A673 (cell line): ENCODE measurements around the gene OSBPL8. TPM values are rescaled to one million over a fixed set of nuclear protein-coding genes. Genes with fewer than 3 reads are reported as not detected.

Experiments used
- BruUV-seq: library from RNA; stranded (reverse); fragments of 400-500 nt; replicated peaks from 2 replicates; lab custom pipeline; 2021; lab: Mats Ljungman, UMichigan
- CTCF ChIA-PET: fragments of 300-600 bp; sonication (Branson Sonifier 250); formaldehyde crosslinking; loops from one replicate; lab custom pipeline; 2022; ENCODE audit warnings: antibody characterized with exemption; lab: Charles Lee
- POLR2A ChIA-PET: fragments of 300-600 bp; sonication (Branson Sonifier 250); formaldehyde crosslinking; loops from one replicate; lab custom pipeline; 2022; ENCODE audit warnings: antibody characterized with exemption; ENCODE audit not compliant: low non-redundant PET; lab: Charles Lee
- DNase-seq: peaks from one replicate; pipeline ENCODE4 v3.0.0-alpha.2; 2015; ENCODE audit warnings: low spot score
- H3K27ac ChIP-seq: fragments of 200-600 bp; sonication (generic); 2 replicates; pipeline ENCODE4 v1.5.1; 2016; ENCODE audit warnings: mixed run types, low read depth, mild to moderate bottlenecking, mixed read lengths, antibody characterized with exemption, low read length; ENCODE audit not compliant: poor library complexity, severe bottlenecking
- H3K27me3 ChIP-seq: fragments of 200-600 bp; sonication (generic); replicated peaks from 2 replicates; pipeline ENCODE4 v1.6.1; 2017; ENCODE audit warnings: mixed run types, low read depth, mild to moderate bottlenecking, mixed read lengths, antibody characterized with exemption, low read length; ENCODE audit not compliant: insufficient read depth, poor library complexity
- H3K36me3 ChIP-seq: fragments of 200-600 bp; sonication (generic); 2 replicates; pipeline ENCODE4 v1.6.1; 2016; ENCODE audit warnings: mixed run types, mild to moderate bottlenecking, mixed read lengths, antibody characterized with exemption, low read length; ENCODE audit not compliant: insufficient read depth, poor library complexity, severe bottlenecking
- H3K4me1 ChIP-seq: fragments of 200-600 bp; sonication (generic); 2 replicates; pipeline ENCODE4 v1.6.1; 2017; ENCODE audit warnings: mixed run types, mild to moderate bottlenecking, mixed read lengths, antibody characterized with exemption, low read length; ENCODE audit not compliant: insufficient read depth, poor library complexity, severe bottlenecking
- H3K4me3 ChIP-seq: fragments of 200-600 bp; sonication (generic); 2 replicates; pipeline ENCODE4 v1.5.1; 2016; ENCODE audit warnings: low read depth, mixed run types, mild to moderate bottlenecking, mixed read lengths, low read length; ENCODE audit not compliant: poor library complexity, severe bottlenecking
- H3K9me3 ChIP-seq: fragments of 200-600 bp; sonication (generic); 2 replicates; pipeline ENCODE4 v1.6.1; 2016; ENCODE audit warnings: mixed run types, low read depth, mild to moderate bottlenecking, mixed read lengths, antibody characterized with exemption, low read length; ENCODE audit not compliant: poor library complexity, severe bottlenecking
- CTCF ChIP-seq: fragments of 300-800, 200-600 bp; sonication (generic); conservative IDR thresholded peaks from 2 replicates; pipeline ENCODE4 v1.5.1; 2017; ENCODE audit warnings: low read depth, mild to moderate bottlenecking, antibody characterized with exemption, low read length, moderate library complexity, mixed read lengths
- EZH2 ChIP-seq: fragments of 200-600 bp; sonication (generic); IDR thresholded peaks from 2 replicates; pipeline ENCODE4 v1.6.1; 2017; ENCODE audit warnings: borderline replicate concordance, low read depth, mild to moderate bottlenecking, mixed read lengths, antibody characterized with exemption, low read length; ENCODE audit not compliant: poor library complexity, severe bottlenecking
- intact Hi-C: fragments of 100-400 bp; cut with micrococcal nuclease; formaldehyde crosslinking; loops from one replicate; pipeline ENCODE4 v1.10.0; 2022; ENCODE audit not compliant: unreplicated experiment
- total RNA-seq: library from RNA; stranded (reverse); gene quantifications from 2 replicates; pipeline ENCODE4 v1.2.3, GENCODE V29; 2021

Gene OSBPL8
- total RNA-seq, 1 experiment from 2014 or later: 86.1 TPM

DNA sequence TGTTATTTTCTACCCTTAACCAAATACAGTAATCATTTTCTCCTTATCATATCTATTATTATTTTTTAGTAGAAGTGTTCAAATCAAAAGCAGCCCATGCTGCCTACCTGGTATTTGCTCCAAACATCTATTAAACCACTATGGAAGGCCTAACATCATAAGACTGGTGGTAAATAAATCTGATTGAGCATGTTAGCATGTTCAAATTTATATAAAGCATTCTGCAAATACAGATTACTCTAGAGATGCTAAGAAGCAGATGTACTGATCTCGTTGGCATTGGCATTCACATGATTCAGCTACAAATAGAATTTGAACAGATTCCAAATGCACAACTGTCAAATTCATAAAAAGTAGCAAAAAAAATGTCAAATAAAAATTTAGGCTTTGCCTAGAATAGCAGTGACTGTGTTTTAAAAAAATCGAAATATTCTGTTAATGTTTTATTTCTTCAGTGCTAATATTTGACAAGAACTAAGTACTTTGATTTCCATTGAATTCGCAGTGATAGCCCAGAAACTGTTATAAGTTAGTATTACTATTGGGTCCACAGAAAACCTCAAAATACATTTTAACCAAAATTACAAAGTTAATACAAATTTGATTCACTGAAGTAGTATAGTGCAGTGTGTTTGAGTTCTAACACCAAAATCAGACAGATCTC, 9.4 kb upstream of the OSBPL8 start:
- no peaks in the 10 kb centered on the region for H3K4me1 ChIP-seq
- DNase-seq: no peak
- H3K4me3 ChIP-seq: no peak overlapping the region
- intact Hi-C loops: no loop called here
- TF ChIP-seq EZH2: no peak
- no peak for TF ChIP-seq CTCF
- no TSS peak for BruUV-seq
- H3K27ac ChIP-seq: no peak overlapping the region
- ChIA-PET POLR2A (no interaction called here), CTCF (no interaction called here)
- no peaks in the 10 kb centered on the region for H3K27me3 ChIP-seq
- H3K36me3 ChIP-seq: no peaks in the 10 kb centered on the region
- no peaks in the 10 kb centered on the region for H3K9me3 ChIP-seq

DNA sequence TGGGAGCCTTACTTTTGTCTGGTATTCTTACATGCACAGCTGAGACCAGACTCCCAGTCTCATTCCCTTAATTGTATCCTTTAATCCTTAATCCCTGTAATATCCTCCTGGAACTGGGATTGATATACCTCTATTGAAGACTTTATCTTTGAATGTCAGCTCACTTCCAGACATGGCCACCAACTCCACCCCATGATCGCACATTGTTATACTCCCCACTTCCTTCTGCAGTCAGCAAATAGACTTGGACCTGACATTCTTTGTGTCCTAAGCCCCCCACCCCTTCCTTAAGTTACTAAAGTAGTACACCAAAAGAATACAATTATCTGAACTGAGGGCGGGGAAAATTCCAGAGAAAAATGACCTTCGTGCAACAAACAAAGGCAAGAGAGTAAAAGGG, 8.6 kb upstream of the OSBPL8 start:
- no peak for DNase-seq
- H3K9me3 ChIP-seq: no peaks in the 10 kb centered on the region
- no peaks in the 10 kb centered on the region for H3K4me1 ChIP-seq
- TF ChIP-seq CTCF (no peak), EZH2 (no peak)
- ChIA-PET CTCF (no interaction called here), POLR2A (no interaction called here)
- intact Hi-C loops: no loop called here
- no TSS peak for BruUV-seq
- H3K36me3 ChIP-seq: no peaks in the 10 kb centered on the region
- H3K27ac ChIP-seq: no peak overlapping the region
- H3K4me3 ChIP-seq: no peak overlapping the region
- no peaks in the 10 kb centered on the region for H3K27me3 ChIP-seq

- Histone ChIP-seq H3K4me1 (peaks cover 12% of the 10 kb centered on the region), H3K9me3 (no peaks in the 10 kb centered on the region), H3K36me3 (no peaks in the 10 kb centered on the region), H3K4me3 (no peak overlapping the region), H3K27ac (no peak overlapping the region), H3K27me3 (no peaks in the 10 kb centered on the region)
- intact Hi-C loops: no loop called here
- TF ChIP-seq CTCF (no peak), EZH2 (no peak)
- BruUV-seq: no TSS peak
- no peak for DNase-seq
- POLR2A ChIA-PET: no interaction called here
- CTCF ChIA-PET: no interaction called here
These were observed 3.5 kb upstream of the OSBPL8 start for GRCh38 chr12:76563061-76563460.
